Activated naive CD4-positive, alpha-beta T cell treated with anti-CD3 and anti-CD28 coated beads, Interleukin-2, amount 10 ng/mL, durations not matched to agents 7 days and 5 days (primary cell): ENCODE results near the gene FAM193B.

Experiments used
- CTCF ChIA-PET: fragments of 350-600 bp; sonication (Branson Sonifier 250); formaldehyde crosslinking; loops from one replicate; lab custom pipeline; 2021; ENCODE audit warnings: antibody characterized with exemption; lab: Charles Lee
- DNase-seq: peaks from one replicate; pipeline ENCODE4 v3.0.0-alpha.2; 2020
- H3K27ac Mint-ChIP-seq: one replicate; pipeline ENCODE4 v1.8.0; 2021; ENCODE audit warnings: mild to moderate bottlenecking, moderate library complexity, mixed read lengths
- H3K27me3 Mint-ChIP-seq: one replicate; pipeline ENCODE4 v1.8.0; 2021; ENCODE audit warnings: mild to moderate bottlenecking, mixed read lengths
- H3K36me3 Mint-ChIP-seq: one replicate; pipeline ENCODE4 v1.8.0; 2021; ENCODE audit warnings: mixed read lengths
- H3K4me1 Mint-ChIP-seq: one replicate; pipeline ENCODE4 v1.8.0; 2021; ENCODE audit warnings: mixed read lengths
- H3K4me3 Mint-ChIP-seq: one replicate; pipeline ENCODE4 v1.8.0; 2021; ENCODE audit warnings: mild to moderate bottlenecking, moderate library complexity, mixed read lengths
- H3K9me3 Mint-ChIP-seq: one replicate; pipeline ENCODE4 v1.8.0; 2021; ENCODE audit warnings: mixed read lengths

FAM193B gene

GRCh38 chr5:177471610-177472356, 82.6 kb downstream of the FAM193B start:
- Mint-ChIP-seq H3K9me3 (no peaks in the 10 kb centered on the region), H3K4me3 (peak overlapping the region; percentile 3), H3K4me1 (peaks cover 37% of the 10 kb centered on the region), H3K27me3 (peaks cover 72% of the 10 kb centered on the region), H3K27ac (no peak overlapping the region), H3K36me3 (no peaks in the 10 kb centered on the region)
- CTCF ChIA-PET, result interaction anchor here (0.7 to 2.0 kb wide), 5 partner anchors 15 to 195 kb away, joined by 3 to 8 read pairs (median 4); no protein-coding TSS in a partner anchor
- DNase-seq, result no peak

GRCh38 chr5:177470759-177471536, 83.4 kb downstream of the FAM193B start:
- CTCF ChIA-PET, result interaction anchor here (1.0 to 2.0 kb wide), 4 partner anchors 14 to 67 kb away, joined by 3 to 8 read pairs (median 4); no protein-coding TSS in a partner anchor
- no peak overlapping the region for H3K27ac Mint-ChIP-seq
- H3K9me3 Mint-ChIP-seq, result no peaks in the 10 kb centered on the region
- peaks cover 33% of the 10 kb centered on the region for H3K4me1 Mint-ChIP-seq
- H3K4me3 Mint-ChIP-seq, result no peak overlapping the region
- no peaks in the 10 kb centered on the region for H3K36me3 Mint-ChIP-seq
- DNase-seq, result no peak
- peaks cover 70% of the 10 kb centered on the region for H3K27me3 Mint-ChIP-seq
